Tibial artery (tissue), 4 donors: ENCODE measurements around the gene KRT33B.

Experiments
- DNase-seq, 2 donors: peaks; one replicate each; pipeline ENCODE4 v3.0.0-alpha.2; 2019
- H3K27ac ChIP-seq, 2 donors: fragments of 200-600 bp; sonication (generic) in 1 of 2; 1 replicate in 1 of 2; 2 replicates in 1 of 2; pipeline ENCODE4 v1.5.1; 2018 to 2019; ENCODE audit warnings: mild to moderate bottlenecking in 1 of 2
- H3K27me3 ChIP-seq, 2 donors: fragments of 200-600 bp; sonication (generic) in 1 of 2; one replicate each; pipeline versions ENCODE4 v1.5.1 to v1.6.0; 2016 to 2019
- H3K36me3 ChIP-seq, 3 donors: fragments of 200-600 bp; sonication (generic) in 2 of 3; one replicate each; pipeline ENCODE4 v1.5.1; 2016 to 2019; ENCODE audit warnings: mild to moderate bottlenecking in 2 of 3
- H3K4me1 ChIP-seq, 4 donors: fragments of 200-600 bp; sonication (generic) in 2 of 4; 1 replicate in 3 of 4; 2 replicates in 1 of 4; pipeline ENCODE4 v1.5.1; 2016 to 2019
- H3K4me3 ChIP-seq, 2 donors: fragments of 200-600 bp; sonication (generic) in 1 of 2; 1 replicate in 1 of 2; 2 replicates in 1 of 2; pipeline ENCODE4 v1.5.1; 2018 to 2019; ENCODE audit warnings: mild to moderate bottlenecking in 2 of 2
- H3K9me3 ChIP-seq, 3 donors: fragments of 200-600 bp; sonication (generic) in 1 of 3; one replicate each; pipeline ENCODE4 v1.5.1; 2016 to 2019
- intact Hi-C: fragments of 100-400 bp; cut with DNase I; formaldehyde crosslinking; loops from one replicate; pipeline ENCODE4 v1.15.0; 2023; ENCODE audit warnings: low total_unique reads
- TF ChIP-seq, protein P1 (sequence below), 2 experiments: fragments of 200-600 bp in 1 of 2; fragments of 450-650 bp in 1 of 2; IDR thresholded peaks; one replicate each; pipeline ENCODE4 v1.5.1; 2017 to 2019; ENCODE audit warnings: antibody characterized with exemption in 2 of 2, mild to moderate bottlenecking in 1 of 2, moderate library complexity in 1 of 2

Gene KRT33B

DNA sequence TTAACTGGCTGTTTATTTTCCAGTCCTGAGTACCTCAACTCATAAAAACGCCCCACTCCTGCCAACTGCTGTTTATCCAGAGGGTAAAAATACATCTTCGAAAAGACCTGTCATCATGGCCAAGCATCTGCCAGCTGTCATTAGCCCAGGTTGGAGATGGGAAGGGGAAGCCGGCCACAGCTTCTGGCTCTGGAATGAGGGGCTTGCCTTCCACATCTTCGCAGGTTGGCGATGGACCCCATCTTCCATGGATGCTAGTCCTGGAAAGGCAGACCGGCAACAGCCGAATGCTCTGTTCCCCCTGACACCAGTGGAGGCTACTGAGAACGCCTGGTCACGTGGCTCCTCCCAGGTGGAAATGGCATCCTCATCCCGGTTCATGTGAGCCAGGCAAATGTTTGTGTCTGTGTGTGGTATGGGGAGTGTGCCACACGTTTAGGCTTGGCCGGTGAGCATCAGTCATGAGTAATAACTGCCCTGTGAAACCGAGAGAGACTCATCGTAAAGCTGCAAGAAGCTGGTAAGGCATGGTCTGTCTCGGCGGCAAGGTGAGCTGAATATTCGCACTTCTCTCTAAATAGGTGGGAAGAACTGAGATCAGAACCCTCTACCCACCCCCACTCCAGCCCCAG, 53.7 kb downstream of the KRT33B start:
- no peak overlapping the region for H3K27ac ChIP-seq
- TF ChIP-seq, protein P1, sequence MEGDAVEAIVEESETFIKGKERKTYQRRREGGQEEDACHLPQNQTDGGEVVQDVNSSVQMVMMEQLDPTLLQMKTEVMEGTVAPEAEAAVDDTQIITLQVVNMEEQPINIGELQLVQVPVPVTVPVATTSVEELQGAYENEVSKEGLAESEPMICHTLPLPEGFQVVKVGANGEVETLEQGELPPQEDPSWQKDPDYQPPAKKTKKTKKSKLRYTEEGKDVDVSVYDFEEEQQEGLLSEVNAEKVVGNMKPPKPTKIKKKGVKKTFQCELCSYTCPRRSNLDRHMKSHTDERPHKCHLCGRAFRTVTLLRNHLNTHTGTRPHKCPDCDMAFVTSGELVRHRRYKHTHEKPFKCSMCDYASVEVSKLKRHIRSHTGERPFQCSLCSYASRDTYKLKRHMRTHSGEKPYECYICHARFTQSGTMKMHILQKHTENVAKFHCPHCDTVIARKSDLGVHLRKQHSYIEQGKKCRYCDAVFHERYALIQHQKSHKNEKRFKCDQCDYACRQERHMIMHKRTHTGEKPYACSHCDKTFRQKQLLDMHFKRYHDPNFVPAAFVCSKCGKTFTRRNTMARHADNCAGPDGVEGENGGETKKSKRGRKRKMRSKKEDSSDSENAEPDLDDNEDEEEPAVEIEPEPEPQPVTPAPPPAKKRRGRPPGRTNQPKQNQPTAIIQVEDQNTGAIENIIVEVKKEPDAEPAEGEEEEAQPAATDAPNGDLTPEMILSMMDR (IDR thresholded peaks at IDR 0.05) = no peak
- H3K4me3 ChIP-seq = no peak overlapping the region
- no peaks in the 10 kb centered on the region for H3K4me1 ChIP-seq
- no peaks in the 10 kb centered on the region for H3K9me3 ChIP-seq
- intact Hi-C loops = no loop called here
- H3K27me3 ChIP-seq = peaks cover 0 to 13% of the 10 kb centered on the region in 2 donors
- DNase-seq = no peak
- no peaks in the 10 kb centered on the region for H3K36me3 ChIP-seq

DNA sequence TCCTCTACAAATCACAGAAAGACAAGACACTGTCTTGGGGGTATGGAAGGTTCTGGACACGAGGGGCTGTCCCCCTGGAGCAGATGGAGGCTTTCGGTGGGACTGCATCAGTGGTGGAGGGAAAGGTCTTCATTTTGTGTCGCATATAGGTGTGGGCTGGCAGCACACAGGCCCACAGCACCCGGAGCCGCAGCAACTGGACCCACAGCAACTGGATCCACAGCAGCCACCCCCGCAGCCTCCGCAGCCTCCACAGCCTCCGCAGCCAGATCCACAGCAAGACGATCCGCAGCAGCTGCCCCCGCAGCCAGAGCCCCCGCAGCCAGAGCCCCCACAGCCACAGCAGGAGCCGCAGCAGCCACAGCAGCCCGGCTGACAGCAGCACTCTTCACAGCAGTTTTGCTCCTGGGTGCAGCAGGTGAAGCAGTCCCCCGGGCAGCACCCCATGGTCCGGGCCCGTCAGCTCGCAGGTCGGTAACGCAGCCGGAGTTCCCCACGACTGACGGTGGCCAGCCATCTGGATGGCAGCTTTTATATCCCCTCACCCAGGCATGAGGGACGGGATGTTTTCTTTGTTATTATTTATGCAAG, 54.3 kb downstream of the KRT33B start, which contains the start of gene KRTAP17-1:
TSS of gene KRTAP17-1 (minus strand) at position 507 of the 591 bp plus-strand sequence. CDS start at position 447, 60 bp downstream.
- Histone ChIP-seq H3K36me3 (no peaks in the 10 kb centered on the region), H3K27me3 (peaks cover 0 to 13% of the 10 kb centered on the region in 2 donors), H3K27ac (no peak within 1 kb of the TSS), H3K4me1 (no peaks in the 10 kb centered on the region), H3K9me3 (no peaks in the 10 kb centered on the region), H3K4me3 (no peak within 1 kb of the TSS)
- TF ChIP-seq, protein P1 (IDR thresholded peaks at IDR 0.05) = no peak
- intact Hi-C loops = no loop called here
- no peak for DNase-seq
